ENCODE measurements around the gene C3orf33. TPM values are rescaled to one million over a fixed set of nuclear protein-coding genes. Genes with fewer than 3 reads are reported as not detected.

Gene C3orf33
- total RNA-seq, 1 experiment from 2014 or later: 11.1 TPM

GRCh38 chr3:155790272-155790925, 15.7 kb downstream of the C3orf33 start:
- DNase-seq (ENCODE audit: extremely low read depth, low read depth): no peak

GRCh38 chr3:155785662-155786295, 20.3 kb downstream of the C3orf33 start:
- no peak for DNase-seq (ENCODE audit: extremely low read depth, low read depth)

GRCh38 chr3:155782390-155782953, 23.6 kb downstream of the C3orf33 start:
- DNase-seq (ENCODE audit: extremely low read depth, low read depth): no peak

- no peak for DNase-seq (ENCODE audit: extremely low read depth, low read depth)
Observed at GRCh38 chr3:155780291-155780690, 25.8 kb downstream of the C3orf33 start.

GRCh38 chr3:155778462-155778861, 27.6 kb downstream of the C3orf33 start:
- no peak for DNase-seq (ENCODE audit: extremely low read depth, low read depth)

GRCh38 chr3:155772801-155773200, 33.3 kb downstream of the C3orf33 start:
- DNase-seq (ENCODE audit: extremely low read depth, low read depth): no peak

GRCh38 chr3:155771126-155771525, 35.0 kb downstream of the C3orf33 start:
- peak; percentile 4 for DNase-seq (ENCODE audit: extremely low read depth, low read depth)

- no peak for DNase-seq (ENCODE audit: extremely low read depth, low read depth)
Observed at GRCh38 chr3:155766206-155766605, 39.9 kb downstream of the C3orf33 start.

- DNase-seq (ENCODE audit: extremely low read depth, low read depth): no peak
Observed at GRCh38 chr3:155763870-155764463, 42.1 kb downstream of the C3orf33 start.

GRCh38 chr3:155760653-155761052, 45.4 kb downstream of the C3orf33 start:
- DNase-seq (ENCODE audit: extremely low read depth, low read depth): no peak

- DNase-seq (ENCODE audit: extremely low read depth, low read depth): no peak
Observed at GRCh38 chr3:155757577-155757976, 48.5 kb downstream of the C3orf33 start.

GRCh38 chr3:155753038-155753639, 52.9 kb downstream of the C3orf33 start:
- DNase-seq (ENCODE audit: extremely low read depth, low read depth): no peak

GRCh38 chr3:155748611-155749365, 57.3 kb downstream of the C3orf33 start:
- DNase-seq (ENCODE audit: extremely low read depth, low read depth): no peak

GRCh38 chr3:155747946-155748290, 58.2 kb downstream of the C3orf33 start:
- DNase-seq (ENCODE audit: extremely low read depth, low read depth): no peak

GRCh38 chr3:155747286-155747945, 58.7 kb downstream of the C3orf33 start:
- no peak for DNase-seq (ENCODE audit: extremely low read depth, low read depth)

- DNase-seq (ENCODE audit: extremely low read depth, low read depth): no peak
Observed at GRCh38 chr3:155746703-155747102, 59.4 kb downstream of the C3orf33 start.

- no peak for DNase-seq (ENCODE audit: extremely low read depth, low read depth)
Observed at GRCh38 chr3:155745795-155746550, 60.1 kb downstream of the C3orf33 start.

- peak; percentile 50 for DNase-seq (ENCODE audit: extremely low read depth, low read depth)
Observed at GRCh38 chr3:155744626-155745324, 61.3 kb downstream of the C3orf33 start, which contains the start of gene PLCH1. TSS of gene PLCH1 (minus strand) at chr3:155745071. CDS start at chr3:155704224, 40,847 bp downstream.
